Thoracic aorta (tissue), 2 donors: Measurements from ENCODE around the gene APBA2. TPM values are rescaled to one million over a fixed set of nuclear protein-coding genes. Genes with fewer than 3 reads are reported as not detected.

Experiments
- ATAC-seq: fragments of 150-250 bp; one replicate; pipeline ENCODE4 v1.8.0; 2017; ENCODE audit warnings: low read depth; ENCODE audit not compliant: insufficient number of reproducible peaks, low FRiP score
- DNase-seq: peaks from one replicate; pipeline ENCODE4 v3.0.0-alpha.2; 2020; ENCODE audit warnings: low spot score
- H3K27ac ChIP-seq, 2 donors: fragments of 200-600 bp; sonication (generic); 1 replicate in 1 of 2; 2 replicates in 1 of 2; pipeline ENCODE4 v1.5.1; 2016; ENCODE audit warnings: mild to moderate bottlenecking in 2 of 2, moderate library complexity in 2 of 2
- H3K27me3 ChIP-seq: fragments of 200-600 bp; sonication (generic); replicated peaks from 2 replicates; pipeline ENCODE4 v1.6.0; 2016; ENCODE audit warnings: mild to moderate bottlenecking; ENCODE audit not compliant: insufficient read depth
- H3K36me3 ChIP-seq: fragments of 200-600 bp; sonication (generic); one replicate; pipeline ENCODE4 v1.5.1; 2016
- H3K4me1 ChIP-seq, 2 donors: fragments of 200-600 bp; sonication (generic); 1 replicate in 1 of 2; 2 replicates in 1 of 2; pipeline versions ENCODE4 v1.5.1 to v1.6.0; 2016; ENCODE audit warnings: low read depth in 2 of 2, mild to moderate bottlenecking in 1 of 2; ENCODE audit not compliant: control insufficient read depth in 1 of 2
- H3K4me3 ChIP-seq: fragments of 200-600 bp; sonication (generic); 2 replicates; pipeline ENCODE4 v1.5.1; 2016; ENCODE audit warnings: mild to moderate bottlenecking
- H3K9me3 ChIP-seq: fragments of 200-600 bp; sonication (generic); 2 replicates; pipeline ENCODE4 v1.5.1; 2016
- CTCF ChIP-seq: fragments of 200-600 bp; sonication (generic); IDR thresholded peaks from one replicate; pipeline ENCODE4 v1.5.1; 2019; ENCODE audit warnings: antibody characterized with exemption
- total RNA-seq, 2 donors: library from RNA; depleted of rRNA; stranded (reverse); fragments of >200 nt; gene quantifications; one replicate each; pipeline versions ENCODE4 v1.1.0 to v1.2.3, GENCODE V29; 2016

APBA2 gene
- total RNA-seq, 2 donors from 2014 or later: 4.9 to 5.6 TPM

GRCh38 chr15:28885128-28885629, 595 bp upstream of the APBA2 start:
- peak overlapping the region; percentile 69 for H3K4me3 ChIP-seq

GRCh38 chr15:28886431-28887338, 911 bp downstream of the APBA2 start:
- peak overlapping the region; percentile 69 for H3K4me3 ChIP-seq
- no peaks in the 10 kb centered on the region for H3K36me3 ChIP-seq
- DNase-seq: no peak
- H3K27me3 ChIP-seq: peaks cover 3% of the 10 kb centered on the region
- no peak for ATAC-seq
- no peak for TF ChIP-seq CTCF
- H3K27ac ChIP-seq: no peak overlapping the region
- H3K4me1 ChIP-seq: peaks cover 0 to 12% of the 10 kb centered on the region in 2 donors
- no peaks in the 10 kb centered on the region for H3K9me3 ChIP-seq

More at GRCh38 chr15:28885128-28885629, 595 bp upstream of the APBA2 start:
- Histone ChIP-seq H3K4me1 (peaks cover 0 to 12% of the 10 kb centered on the region in 2 donors), H3K27ac (no peak overlapping the region), H3K27me3 (peaks cover 3% of the 10 kb centered on the region), H3K9me3 (no peaks in the 10 kb centered on the region), H3K36me3 (no peaks in the 10 kb centered on the region)
- DNase-seq (no peak), ATAC-seq (no peak)
- TF ChIP-seq CTCF: no peak

GRCh38 chr15:28887339-28888174, 1.8 kb downstream of the APBA2 start:
- DNase-seq: no peak
- ATAC-seq: no peak
- Histone ChIP-seq H3K9me3 (no peaks in the 10 kb centered on the region), H3K4me3 (no peak overlapping the region), H3K4me1 (peaks cover 0 to 12% of the 10 kb centered on the region in 2 donors), H3K36me3 (no peaks in the 10 kb centered on the region), H3K27me3 (peaks cover 3% of the 10 kb centered on the region), H3K27ac (no peak overlapping the region)
- no peak for TF ChIP-seq CTCF

- H3K4me1 ChIP-seq: peaks cover 0 to 12% of the 10 kb centered on the region in 2 donors
- no peaks in the 10 kb centered on the region for H3K36me3 ChIP-seq
- ATAC-seq (no peak), DNase-seq (no peak)
- H3K27ac ChIP-seq: no peak overlapping the region
- no peak overlapping the region for H3K4me3 ChIP-seq
- no peaks in the 10 kb centered on the region for H3K9me3 ChIP-seq
- peaks cover 3% of the 10 kb centered on the region for H3K27me3 ChIP-seq
- no peak for TF ChIP-seq CTCF
Measured at GRCh38 chr15:28888302-28888894, 2.6 kb downstream of the APBA2 start.
